HG03060 (cell line): ENCODE data around the gene C1orf141.
"Not testable (repeated sequence)": the region's sequence is repeated elsewhere in the genome, so short reads cannot be mapped to it uniquely, and the experiment has no call there.

Experiments used
- ATAC-seq: cut with Tn5 transposase; IDR thresholded peaks from one replicate; pipeline ENCODE4 v1.9.1; 2021; ENCODE audit warnings: low read depth, moderate number of reproducible peaks; ENCODE audit not compliant: unreplicated experiment

The C1orf141 gene

GRCh38 chr1:67143966-67144365 is 9.2 kb upstream of the C1orf141 start:
- no peak for ATAC-seq

- ATAC-seq: no peak
Observed at GRCh38 chr1:67142931-67143330, 8.2 kb upstream of the C1orf141 start.

GRCh38 chr1:67141832-67142231 is 7.1 kb upstream of the C1orf141 start:
- not testable (repeated sequence) for ATAC-seq

DNA sequence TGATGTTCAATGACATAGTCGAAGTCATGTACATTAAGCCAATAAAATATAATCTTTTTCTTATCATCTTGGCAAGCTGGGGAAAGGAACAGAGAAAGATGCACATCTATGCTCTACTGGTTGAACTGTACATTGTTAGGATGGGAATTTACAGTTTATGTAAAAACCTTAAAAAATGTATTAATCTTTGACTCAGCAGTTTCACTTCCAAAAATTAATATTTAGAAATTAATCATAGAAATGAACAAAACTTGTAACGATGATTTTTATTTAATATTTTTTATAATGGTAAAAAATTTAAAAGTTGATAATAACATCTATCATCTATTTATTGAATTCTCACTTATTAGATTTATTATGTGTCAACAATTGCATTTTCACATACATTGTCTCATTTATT is 5.7 kb upstream of the C1orf141 start:
- no peak for ATAC-seq

DNA sequence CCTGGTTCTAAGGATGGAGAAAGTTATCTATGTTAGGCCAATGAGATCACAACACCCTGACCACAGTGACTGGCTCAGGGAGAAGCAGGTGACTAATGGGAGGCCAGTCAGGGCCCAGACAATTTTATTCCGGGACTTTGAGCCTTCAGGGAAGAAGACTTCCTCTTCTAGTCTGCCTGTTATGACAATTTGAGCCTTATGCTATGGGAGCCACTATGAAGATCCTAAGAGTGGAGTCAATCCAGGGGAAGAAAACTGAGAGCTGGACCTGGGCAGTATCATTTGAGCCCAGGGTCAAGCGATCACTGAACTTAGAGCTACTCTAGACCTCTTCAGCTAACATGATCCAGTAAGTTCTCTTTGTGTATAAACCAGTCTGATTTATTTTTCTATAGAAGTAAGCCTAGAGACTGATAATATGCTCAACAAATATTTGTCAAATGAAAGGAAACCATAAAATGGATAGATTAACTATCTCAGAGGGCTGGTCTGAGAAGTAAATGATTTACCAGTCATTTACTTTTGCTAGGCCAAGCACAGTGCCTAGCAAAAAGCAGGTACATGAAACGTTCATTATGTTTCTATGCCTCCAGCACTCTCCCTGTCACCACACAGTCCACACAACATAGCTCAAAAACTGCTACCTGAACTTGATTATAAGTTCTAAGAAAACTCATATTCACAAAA is 4.2 kb upstream of the C1orf141 start:
- ATAC-seq: no peak

- no peak for ATAC-seq
Observed at GRCh38 chr1:67137307-67137753, 2.6 kb upstream of the C1orf141 start.

DNA sequence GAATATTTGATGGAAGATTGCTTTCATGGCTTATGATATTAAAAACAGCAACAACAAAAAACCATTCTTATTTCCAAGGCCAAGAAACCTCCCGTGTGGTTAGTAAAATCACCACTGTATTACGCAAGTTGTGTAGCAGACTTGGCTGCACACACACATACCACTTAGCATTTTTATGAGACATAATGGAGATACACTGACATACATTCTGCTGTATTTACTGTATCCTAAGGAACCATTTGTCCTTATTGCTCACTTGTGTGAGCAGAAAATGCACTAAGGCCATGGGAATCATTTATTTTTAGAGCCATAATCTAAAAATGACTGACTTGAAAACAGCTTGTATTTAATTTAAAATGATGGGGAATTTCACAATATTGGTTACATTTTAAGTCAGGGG is 584 bp upstream of the C1orf141 start:
- ATAC-seq: no peak

DNA sequence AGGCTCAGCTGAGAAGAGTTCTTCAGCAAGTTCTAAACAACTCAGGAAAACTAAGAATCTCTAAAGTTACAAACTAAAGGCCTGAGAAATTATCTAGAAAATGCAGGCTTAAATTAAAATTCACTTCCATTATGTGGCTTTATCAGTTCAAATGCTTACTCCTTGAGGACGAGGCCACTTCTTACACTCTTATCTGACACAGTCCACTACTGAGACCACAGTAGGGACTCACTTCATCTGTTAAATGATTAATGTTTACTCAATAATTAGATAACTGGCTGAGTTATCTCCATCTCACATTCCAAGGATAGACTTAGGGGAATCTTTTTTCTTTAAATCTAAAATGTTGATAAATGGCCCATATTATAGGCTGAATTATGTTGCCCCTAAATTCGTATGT is 1.6 kb downstream of the C1orf141 start:
- ATAC-seq: no peak

DNA sequence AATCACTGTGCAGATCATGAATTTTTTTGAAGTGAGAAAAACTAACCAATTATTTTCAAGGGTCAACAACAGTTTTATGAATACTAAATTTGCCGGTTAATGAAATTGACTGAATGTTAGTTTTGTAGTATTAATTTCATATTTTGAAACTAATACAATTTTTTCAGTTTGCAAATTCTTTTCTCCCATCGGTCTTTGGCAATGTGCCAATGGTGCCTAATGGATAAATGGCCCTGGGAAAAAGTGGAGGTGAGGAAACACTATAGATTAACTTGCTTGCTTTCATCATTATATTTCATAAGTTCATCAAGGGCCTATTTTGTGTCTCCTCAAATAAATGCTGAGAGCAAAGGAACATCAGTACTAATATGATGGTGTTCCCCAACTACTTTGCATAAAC is 4.1 kb downstream of the C1orf141 start:
- ATAC-seq: no peak

GRCh38 chr1:67126974-67127373 is 7.8 kb downstream of the C1orf141 start:
- ATAC-seq: no peak

GRCh38 chr1:67126111-67126746 is 8.5 kb downstream of the C1orf141 start:
- ATAC-seq: no peak

GRCh38 chr1:67124455-67124854 is 10.3 kb downstream of the C1orf141 start:
- no peak for ATAC-seq

GRCh38 chr1:67120855-67121619 is 13.7 kb downstream of the C1orf141 start:
- ATAC-seq: no peak

- ATAC-seq: no peak
Observed at GRCh38 chr1:67118646-67119045, 16.1 kb downstream of the C1orf141 start.

DNA sequence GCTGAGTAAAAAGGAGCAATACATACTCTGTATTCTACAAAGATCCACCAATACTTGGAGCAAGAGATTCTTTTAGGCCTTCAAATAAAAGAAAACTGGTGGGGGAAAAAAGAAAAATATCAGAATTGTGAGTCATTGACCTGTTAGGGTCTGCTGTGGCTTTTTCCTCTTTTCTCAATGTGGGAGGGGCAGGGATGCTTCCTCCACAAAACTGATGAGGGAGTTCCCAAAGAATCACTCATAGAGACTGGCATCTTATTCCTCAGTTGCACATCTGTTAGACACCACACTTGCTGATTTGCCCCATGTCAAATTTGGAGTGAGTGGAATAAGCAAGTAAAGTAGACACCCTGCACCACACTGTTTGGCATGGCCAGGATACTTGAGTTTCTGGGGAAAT is 16.6 kb downstream of the C1orf141 start:
- no peak for ATAC-seq

DNA sequence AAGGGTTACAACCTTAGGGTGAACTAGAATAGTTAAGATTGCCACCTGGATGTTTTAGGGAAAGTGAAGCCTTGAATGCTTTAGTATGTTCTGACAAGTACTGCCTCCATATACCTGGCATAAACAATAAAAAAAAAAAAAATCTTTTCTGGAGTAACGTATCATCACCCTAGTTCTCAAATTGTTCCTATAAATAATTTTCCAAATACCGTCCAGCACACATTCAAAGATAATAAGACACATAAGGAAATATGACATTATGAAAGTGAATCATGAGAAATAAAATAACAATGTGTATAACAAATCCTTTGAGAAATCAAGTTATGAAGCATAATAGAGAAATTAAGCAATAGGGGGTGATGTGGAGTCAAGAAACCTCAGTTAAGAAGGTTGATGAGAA is 20.6 kb downstream of the C1orf141 start:
- ATAC-seq: no peak

GRCh38 chr1:67110352-67110751 is 24.4 kb downstream of the C1orf141 start:
- ATAC-seq: no peak

GRCh38 chr1:67105508-67105907 is 29.3 kb downstream of the C1orf141 start:
- no peak for ATAC-seq

DNA sequence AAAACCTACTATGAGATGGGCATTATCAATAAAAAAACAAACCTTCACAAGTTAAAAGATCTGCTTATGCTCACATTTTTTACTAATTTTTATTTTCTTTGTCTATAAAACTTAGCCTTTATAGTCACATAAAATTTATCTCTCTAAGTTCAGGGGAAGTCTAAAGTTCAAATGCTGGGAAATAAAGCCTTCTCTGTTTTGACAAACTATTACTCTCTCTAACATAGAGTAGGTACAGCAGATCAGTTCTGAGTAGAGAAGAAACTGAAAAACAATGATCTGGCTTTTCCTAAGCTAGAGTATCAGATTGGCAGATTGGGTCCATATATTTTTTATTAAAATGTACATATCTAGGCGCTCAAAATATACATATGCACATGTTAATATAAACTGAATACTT is 31.2 kb downstream of the C1orf141 start:
- ATAC-seq: no peak

DNA sequence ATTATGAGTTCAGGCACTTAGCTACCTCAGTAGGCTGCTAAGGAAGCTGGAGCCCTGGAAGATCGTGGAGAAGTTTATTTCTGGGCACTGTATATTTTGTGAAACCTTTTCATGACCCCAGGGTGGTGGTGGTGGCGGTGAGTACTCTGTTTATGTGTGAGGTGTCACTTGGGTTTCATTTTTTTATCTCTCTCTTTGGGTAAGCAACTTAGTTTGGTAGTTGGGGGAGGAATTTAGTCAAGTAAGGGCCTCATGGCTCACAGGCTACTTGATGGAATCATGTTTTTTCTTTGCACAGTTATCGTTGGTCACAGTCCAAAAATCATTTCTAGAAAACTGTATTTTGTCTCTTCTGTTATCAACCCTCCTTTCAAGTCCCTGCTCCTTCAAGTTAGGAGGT is 33.9 kb downstream of the C1orf141 start:
- ATAC-seq: no peak

DNA sequence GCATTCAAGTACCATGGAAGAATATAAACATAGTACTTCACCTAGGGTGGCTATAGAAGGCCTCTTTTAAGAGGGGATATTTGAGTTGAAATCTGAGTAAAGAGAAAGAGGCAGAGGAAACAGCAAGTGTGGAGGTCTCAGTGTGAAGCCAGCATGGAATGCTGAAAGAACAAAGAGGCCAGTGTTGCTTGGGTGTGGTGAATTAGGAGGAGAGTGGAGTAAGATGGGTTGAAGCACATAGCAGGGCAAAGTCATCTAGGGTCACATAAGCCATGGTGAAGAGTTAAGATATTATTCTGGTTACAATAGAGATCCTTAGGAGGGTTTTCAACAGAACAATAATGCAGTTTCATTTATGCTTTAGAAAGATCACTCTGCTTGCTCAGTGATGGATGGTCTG is 37.5 kb downstream of the C1orf141 start:
- ATAC-seq: no peak

- ATAC-seq: no peak
Observed at GRCh38 chr1:67094191-67094590, 40.6 kb downstream of the C1orf141 start.
